NAMALWA (cell line): ENCODE results near the gene FASTKD3.
"Not testable (repeated sequence)": the region's sequence is repeated elsewhere in the genome, so short reads cannot be mapped to it uniquely, and the experiment has no call there.

Experiments used
- DNase-seq: peaks from one replicate; pipeline ENCODE4 v3.0.0-alpha.2; 2015; ENCODE audit warnings: low spot score

FASTKD3 gene

DNA sequence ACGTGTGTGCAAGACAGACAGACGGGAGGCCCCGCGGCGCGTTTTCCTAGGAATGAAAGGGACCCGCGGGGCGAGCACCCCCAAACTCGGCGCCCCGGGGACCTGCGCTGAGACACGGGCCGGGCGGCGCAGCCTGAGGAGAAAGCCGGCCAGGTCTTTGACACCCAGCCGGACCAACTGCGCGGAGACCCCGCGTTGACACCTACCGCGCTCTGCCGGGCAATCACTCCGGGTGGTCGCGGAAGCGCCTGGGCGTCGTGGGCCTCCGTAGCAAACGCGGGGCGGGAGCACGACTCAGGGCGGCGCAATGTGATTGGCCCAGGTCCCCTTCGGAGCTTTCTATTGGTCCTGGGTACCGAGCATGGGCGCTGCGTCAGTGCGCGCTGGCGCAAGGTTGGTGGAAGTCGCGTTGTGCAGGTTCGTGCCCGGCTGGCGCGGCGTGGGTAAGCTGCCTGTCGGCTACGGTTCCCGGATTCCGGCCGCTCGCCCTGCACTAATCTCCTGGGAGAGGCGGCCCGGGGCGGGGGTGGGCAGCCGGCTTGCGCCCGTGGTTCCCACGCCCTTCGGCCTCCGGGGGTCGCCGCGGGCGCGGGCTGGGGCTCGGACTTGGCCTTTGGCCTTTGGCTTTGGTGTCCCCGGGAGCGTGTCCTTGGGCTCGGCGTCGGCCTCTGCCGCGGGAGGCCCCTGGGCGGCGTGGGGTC lies at the start of gene FASTKD3, which contains the start of gene MTRR:
Gene FASTKD3 (minus strand): TSS at position 259 of the 701 bp plus-strand sequence. CDS start 948 bp downstream, outside the sequence.
Gene MTRR (plus strand): TSS at position 376 of the 701 bp plus-strand sequence. CDS start 1,647 bp downstream, outside the sequence.
- peak; percentile 95 for DNase-seq

DNA sequence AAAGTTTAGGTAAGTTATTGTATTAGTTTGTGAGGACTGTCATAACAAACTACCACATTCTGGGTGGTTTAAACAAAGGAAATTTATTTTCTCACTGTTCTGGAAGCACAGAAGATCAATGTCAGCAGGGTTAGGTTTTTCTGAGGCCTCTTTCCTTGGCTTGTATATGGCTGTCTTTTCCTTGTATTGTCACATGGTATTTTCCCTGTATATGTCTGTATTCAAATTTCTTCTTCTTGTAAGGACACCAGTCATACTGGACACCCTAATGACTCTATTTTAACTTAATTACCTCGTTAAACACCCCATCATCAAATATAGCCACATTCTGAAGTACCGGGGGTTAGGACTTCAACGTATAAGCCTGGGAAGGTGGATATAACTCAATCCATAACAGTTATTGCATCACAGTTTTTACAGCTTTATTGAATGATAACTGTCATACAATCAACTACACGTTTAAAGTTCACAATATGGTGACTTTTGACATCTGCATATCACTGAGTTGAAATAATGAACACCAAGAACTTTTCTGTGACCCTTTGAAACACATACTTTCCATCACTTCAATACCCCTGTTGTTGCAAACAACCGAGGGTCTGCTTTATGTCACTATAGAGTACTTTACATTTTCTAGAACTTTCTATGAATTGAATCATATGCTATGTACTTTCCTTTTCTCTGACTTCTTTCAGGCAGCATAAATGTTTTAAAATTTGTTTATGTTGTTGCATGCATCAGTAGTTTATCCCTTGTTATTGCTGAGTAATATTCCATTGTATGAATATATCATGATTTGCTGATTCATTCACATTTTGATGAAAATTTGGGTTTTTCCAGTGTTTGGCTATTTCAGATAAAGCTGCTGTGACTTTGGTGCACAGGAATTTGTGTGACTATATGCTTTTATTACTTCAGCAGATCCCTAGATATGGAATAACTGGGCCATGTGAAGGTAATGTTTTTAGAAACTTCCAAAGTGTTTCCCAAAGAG lies 48.6 kb upstream of the FASTKD3 start:
- DNase-seq = no peak

DNA sequence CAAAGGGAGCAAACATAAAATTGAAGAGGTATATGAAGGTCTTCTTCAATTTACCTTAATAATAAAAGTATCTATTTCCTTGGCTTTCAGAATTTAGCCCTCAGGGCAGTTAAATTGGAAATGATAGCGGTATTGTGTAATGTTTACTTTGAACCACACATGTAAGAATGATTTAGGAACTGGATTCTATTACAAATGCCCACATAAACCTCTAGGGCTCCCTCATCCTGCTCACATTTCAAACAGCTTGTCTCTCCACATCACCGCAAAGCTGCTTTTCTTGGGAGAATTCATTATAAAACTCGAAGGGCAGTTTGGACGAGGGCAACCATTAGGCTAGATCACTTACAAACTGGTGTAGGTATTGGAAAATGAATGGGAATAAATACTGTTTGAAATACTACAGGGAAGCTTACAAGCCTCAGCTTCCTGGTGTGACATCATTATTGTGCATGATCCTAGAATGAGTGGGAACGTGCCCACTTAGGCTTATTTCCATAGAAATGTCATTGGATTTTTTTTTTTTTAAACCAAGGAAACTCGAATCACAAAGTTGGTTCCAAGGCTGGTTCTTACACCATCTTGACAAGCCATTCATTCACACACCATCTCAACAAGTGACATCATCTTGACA lies 47.5 kb upstream of the FASTKD3 start:
- no peak for DNase-seq

GRCh38 chr5:7911429-7911771 lies 42.6 kb upstream of the FASTKD3 start:
- not testable (repeated sequence) for DNase-seq

GRCh38 chr5:7910738-7911428 lies 42.1 kb upstream of the FASTKD3 start:
- DNase-seq = no peak

DNA sequence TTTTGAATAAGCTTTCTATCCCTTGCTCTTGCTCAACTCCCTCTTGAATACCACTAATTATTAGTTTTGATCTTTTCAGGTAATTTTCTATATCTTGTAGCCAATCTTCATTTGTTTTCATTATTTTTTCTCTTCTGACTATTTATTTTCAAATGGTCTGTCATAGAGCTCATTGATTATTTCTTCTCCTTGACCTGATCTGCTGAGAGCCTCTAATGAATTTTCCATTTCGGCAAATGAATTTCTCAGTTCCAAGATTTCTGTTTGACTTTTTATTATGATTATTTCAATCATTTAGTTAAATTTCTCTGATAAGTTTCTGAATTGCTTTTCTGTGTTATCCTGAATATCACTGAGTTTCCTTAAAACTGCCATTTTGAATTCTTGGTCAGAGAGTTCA lies 39.5 kb upstream of the FASTKD3 start:
- DNase-seq = no peak

DNA sequence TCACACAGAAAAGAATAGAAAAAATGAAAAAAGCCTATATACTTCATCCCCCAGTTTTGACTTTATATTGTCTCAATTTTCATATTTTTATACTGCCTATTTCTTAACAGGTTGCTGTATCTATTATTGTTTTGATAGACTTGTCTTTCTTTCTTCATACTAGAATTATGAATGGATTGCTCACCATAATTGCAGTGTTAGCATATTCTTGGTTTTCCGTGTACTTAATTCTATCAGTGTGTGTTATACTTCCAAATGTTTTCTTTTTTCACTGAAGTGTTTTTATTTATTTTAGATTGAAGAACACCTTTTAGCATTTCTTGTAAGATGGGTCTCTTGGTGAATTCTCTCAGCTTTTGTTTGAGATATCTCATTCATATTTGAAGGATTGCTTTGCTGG lies 38.8 kb upstream of the FASTKD3 start:
- DNase-seq = no peak

DNA sequence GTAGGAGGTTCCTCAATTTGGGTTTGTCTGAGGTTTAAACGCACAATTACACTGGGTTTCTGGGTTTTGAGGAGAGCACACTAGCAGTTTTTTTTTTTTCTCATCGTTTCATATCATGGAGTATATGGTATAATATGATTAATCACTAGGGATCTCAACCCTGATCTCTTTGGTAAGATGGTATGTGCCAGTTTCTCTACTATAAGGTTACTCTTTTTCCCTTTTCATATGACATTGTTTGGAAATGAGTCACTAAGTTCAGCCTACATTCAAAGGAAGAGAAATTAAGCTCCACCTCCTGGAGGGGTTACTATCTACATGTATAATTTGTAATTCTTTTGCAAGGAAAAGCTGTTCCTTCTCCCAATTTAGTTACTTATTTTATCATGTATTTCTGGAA lies 35.3 kb upstream of the FASTKD3 start:
- no peak for DNase-seq

DNA sequence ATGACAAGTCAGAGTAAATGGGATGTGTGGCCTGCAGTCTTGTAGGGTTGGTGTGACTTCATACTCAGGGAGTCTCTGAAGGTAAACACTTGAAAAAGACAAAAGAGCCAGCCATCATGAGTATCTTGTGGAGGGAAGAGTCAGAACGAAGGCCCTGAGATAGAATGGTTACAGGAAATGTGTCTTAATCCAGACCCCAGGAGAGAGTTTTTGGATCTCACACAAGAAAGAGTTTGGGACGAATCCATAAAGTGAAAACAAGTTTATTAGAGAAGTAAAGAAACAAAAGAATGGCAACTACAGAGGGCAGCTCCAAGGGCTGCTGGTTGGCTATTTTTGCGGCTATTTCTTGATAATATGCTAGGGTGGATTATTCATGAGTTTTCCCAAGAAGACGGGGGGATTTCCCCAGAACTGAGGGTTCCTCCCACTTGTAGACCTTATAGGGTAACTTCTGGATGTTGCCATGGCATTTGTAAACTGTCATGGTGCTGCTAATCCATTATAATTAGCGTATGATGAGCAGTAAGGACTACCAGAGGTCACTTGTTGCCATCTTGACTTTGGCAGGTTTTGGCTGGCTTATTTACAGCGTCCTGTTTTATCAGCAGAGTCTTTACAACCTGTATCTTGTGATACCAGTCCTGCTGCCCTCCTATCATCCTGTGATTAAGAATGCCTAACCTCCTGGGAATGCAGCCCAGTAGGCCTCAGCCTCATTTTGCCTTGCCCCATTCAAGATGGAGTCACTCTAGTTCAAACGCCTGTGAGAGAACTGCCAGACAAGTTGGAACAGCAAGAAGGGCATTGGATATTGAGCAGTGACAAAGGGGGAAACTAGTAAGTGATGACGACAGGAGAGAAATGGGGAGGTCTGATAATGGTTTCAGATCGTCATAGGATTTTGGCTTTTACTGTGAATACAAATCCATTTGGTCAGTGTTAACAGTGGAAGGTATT lies 34.1 kb upstream of the FASTKD3 start:
- no peak for DNase-seq

DNA sequence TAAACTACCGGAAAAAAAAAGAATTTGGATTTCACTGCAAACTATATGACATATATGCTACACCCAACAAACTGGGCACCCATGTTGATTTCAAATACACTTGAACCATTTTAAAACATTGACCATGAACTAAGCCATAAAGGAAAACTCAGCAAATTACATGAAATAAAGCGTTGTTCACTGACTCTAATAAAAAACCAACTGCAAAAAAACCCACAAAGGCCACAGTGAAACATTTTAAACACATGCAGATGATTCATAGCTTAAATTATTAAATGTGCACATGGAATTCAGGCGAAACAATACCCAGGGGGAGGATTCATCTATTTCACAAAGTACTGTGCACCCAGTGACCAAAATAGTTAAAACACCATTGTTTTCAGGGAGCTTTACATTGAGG lies 33.4 kb upstream of the FASTKD3 start:
- DNase-seq = no peak

DNA sequence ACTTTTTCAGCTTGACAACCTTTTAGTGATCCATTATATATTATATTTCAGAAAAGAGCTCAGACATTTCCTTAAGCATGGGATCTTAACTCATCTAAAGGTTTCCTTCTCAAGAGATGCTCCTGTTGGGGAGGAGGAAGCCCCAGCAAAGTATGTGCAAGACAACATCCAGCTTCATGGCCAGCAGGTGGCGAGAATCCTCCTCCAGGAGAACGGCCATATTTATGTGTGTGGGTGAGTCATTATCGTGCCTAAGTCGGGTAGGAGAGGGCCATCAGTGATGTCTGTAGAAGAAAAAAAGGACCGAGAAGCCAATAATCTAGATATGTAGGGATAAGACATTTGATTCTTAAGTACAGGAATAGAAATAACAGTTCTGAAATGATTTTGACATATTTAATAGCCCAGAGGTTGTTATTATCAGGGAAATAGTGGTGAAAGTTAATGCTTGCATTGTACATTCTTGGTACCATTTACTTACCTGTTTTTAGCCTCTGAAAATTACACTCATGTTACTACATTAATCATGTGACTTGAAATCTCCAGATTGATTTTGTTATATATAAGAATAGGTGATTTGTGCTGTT lies 28.3 kb upstream of the FASTKD3 start:
- peak; percentile 64 for DNase-seq

DNA sequence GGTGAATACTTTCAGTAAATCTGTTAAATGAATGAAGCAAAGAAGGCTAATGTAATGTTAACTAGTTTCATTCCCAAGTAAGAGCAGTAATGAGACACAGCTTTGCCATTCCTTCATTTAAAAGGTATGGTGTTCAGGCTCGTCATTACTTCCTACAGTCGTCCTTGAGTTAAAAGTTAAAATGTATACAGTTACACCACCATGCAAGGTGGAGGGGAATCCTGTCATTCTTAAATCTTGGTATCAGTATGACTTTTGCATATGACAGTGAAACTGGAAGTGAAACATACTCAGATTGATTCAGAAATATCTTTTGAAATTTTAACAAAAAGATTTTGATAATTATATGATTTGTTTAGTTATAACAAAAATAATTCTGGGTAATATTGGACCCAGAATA lies 26.0 kb upstream of the FASTKD3 start:
- no peak for DNase-seq

DNA sequence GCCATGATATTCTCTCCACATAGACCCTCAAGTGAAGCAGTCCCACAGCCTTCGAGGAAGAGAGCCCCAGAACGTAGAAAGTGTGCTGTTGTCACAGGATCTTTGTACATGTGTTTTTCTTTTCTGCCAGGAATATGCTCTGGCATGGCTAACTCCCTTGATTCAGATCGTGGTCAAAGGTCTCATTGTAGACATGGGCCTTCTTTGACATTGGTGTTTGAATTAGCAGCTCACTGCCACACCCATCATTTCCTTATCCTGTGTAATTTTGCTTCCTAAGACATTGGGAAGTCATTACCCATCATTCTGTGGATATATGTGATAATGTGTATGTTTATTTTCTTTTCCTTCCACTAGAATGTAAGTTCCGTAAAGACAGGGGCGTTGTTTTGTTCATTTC lies 25.6 kb upstream of the FASTKD3 start:
- DNase-seq = no peak

GRCh38 chr5:7888901-7889300 lies 20.1 kb upstream of the FASTKD3 start:
- DNase-seq = no peak

DNA sequence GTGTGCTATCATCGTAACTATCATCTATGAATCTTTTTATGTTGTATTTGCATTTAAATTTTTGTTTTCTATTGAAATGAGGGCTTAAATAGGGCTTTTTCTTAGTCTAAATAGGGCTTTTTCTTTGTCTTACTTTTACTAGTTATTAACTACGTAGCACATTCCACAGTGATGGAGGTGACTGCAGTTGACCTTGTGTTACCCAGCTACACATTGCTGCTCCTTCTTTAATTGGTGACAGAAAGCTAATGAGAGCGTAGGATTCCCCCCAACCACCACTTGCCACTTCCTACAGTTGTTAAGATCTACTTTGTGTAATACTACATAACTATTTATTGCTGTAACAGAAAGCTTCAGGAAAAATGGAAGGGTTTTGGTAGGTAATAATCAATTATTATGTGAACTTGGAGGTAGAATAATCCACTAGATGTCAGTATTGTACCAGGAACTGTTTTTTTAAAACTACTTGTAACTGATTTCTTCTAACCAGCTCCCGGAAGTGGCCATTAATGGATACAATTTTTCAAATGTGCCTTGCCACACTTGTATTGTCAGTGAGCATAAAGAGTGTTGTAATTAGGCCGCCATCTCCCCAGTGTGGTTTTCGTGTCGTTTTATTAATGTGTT lies 18.1 kb upstream of the FASTKD3 start:
- peak; percentile 61 for DNase-seq

GRCh38 chr5:7884491-7885267 lies 15.8 kb upstream of the FASTKD3 start:
- DNase-seq = no peak

DNA sequence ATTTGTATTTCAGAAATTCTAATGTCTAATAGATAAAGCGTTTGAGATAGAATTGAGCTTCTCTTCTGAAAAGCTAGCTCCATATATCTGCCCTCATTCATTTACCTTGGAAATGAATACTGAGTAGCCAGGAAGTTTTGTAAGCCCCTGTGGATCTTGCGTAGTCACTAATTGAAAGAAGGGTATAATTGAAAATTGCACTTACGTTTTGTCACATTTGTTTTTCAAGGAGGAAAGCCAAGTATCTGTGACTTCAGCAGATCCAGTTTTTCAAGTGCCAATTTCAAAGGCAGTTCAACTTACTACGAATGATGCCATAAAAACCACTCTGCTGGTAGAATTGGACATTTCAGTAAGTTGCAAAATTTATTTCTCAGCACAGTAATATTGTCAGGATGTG lies 14.1 kb upstream of the FASTKD3 start:
- DNase-seq = no peak

GRCh38 chr5:7881816-7882215 lies 13.0 kb upstream of the FASTKD3 start:
- no peak for DNase-seq

DNA sequence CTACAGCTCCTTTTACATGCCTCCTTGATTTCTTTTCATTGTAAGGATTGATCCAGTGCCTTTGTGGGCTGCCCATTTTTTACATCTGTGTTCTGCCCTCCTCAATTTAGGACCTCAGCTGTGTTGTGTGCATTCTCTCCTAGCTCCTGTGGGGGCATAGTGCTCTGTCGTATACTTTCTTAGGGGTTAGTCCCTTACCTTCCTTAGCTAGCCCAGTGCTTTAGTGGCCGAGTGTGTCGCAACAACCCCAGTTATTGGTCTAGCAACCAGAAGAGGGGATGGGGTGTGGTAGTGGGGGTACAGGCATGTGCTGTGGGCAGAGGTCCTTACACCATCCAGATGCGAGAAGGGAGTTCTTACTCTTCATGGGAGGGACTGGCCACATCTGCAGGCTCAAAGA lies 12.3 kb upstream of the FASTKD3 start:
- peak; percentile 11 for DNase-seq
